Pulmonary artery endothelial cell (primary cell): ENCODE measurements around the gene ATP8A2. TPM values are rescaled to one million over a fixed set of nuclear protein-coding genes. Genes with fewer than 3 reads are reported as not detected.

Experiments used
- DNase-seq: peaks from one replicate; pipeline ENCODE4 v3.0.0-alpha.2; 2011; ENCODE audit warnings: low read depth, low spot score
- total RNA-seq: library from RNA; depleted of rRNA; stranded (reverse); fragments of >200 nt; gene quantifications from 2 replicates; pipeline ENCODE4 v1.2.3, GENCODE V29; 2014

ATP8A2 gene
- total RNA-seq, 1 donor from 2014 or later, result 0.07 TPM

GRCh38 chr13:25683662-25684370 lies 312.0 kb downstream of the ATP8A2 start:
- no peak for DNase-seq

DNA sequence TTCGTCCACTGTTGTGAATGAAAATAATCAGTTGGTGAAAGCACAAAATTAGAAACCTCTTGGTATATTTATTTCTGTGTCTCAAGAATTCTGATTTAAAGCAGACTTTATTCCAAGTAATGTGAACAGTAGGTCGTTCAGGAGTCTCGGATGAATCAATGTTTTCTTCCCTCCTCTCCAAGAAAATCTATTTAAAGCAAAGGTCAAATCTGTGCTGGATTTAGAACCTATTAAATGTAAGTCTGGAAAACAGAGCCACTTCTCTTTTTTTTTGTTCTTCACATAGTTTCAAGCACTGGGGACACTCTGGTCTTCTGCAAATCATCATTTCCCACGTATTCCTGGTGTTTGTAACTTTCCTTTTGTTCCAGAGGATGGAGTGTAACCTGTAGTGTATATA lies 312.7 kb downstream of the ATP8A2 start:
- no peak for DNase-seq

- DNase-seq, result no peak
These were observed 315.2 kb downstream of the ATP8A2 start for GRCh38 chr13:25686831-25687470.

DNA sequence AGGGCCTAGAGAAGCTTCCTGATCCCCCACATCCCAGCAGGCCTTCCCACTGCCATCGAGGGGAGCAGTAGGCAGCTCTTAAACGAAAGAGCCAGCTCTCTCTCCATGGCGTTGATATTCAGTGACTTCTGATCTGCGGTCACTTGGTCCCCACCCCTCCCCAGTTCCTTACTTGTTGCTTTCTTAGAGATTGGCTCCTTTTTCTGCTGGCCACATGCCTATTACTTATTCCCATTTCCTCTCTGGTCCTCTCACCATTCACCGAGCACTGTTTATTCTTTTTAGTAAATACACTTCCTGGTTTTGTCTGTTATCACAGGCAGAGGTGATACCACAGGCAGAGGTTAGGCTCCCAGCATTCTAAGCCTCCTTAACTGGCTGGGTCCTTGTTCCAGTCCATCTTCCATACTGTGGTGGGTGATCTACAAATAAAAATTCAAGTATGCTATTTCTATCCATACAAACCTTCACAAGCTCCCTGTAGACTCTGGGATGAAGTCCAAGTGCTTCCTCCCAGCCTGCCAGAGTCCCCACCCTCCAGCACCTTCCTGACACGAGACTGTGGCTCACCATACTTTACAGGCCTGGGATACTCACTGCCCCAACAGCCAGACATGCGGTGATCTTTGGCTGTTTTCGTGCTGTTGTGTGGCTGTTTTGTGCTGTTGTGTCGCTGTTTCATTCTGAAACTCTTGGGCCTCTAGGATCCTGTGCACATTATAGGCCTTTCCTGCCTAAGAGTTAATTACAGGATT lies 315.9 kb downstream of the ATP8A2 start:
- DNase-seq, result no peak

DNA sequence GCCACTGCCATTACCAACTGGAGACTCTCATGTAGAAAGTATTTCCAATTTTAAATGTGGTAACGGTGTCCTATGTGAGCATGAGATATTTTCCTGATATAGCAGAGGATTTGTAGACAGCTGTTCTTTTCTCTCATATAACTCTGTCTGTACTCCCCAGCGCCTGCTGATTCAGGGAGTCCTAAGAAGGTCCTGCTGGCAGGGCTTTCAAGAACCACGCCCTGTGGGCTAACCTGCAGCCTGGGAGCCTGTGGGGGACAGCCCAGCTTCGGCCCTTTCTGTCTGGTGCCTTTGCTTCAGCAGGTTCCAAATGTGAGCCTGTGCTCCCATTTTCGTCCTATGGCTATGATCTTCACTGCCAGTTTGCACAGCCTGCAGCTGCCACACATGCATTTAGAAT lies 316.8 kb downstream of the ATP8A2 start:
- DNase-seq, result no peak

DNA sequence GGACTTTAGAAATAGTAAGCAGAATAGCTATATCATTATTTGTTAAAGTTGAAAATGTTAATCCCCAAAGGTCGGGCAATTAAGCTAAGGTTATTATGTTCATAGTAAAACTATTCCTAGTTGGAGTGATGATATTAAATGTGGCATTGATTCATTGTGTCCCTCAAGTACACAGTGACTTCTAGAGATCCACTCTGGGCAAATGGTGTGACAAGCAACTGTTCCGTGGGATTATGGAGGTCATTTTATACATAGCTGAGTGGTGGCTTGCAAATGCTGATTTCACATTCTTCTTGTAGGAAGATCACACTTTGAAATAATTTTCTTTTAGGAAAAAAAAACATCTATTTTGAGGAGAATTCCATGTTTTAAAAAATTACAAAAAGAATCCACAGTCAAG lies 317.8 kb downstream of the ATP8A2 start:
- no peak for DNase-seq

- no peak for DNase-seq
These were observed 318.8 kb downstream of the ATP8A2 start for GRCh38 chr13:25690582-25690981.

GRCh38 chr13:25691654-25692053 lies 319.9 kb downstream of the ATP8A2 start:
- DNase-seq, result no peak

DNA sequence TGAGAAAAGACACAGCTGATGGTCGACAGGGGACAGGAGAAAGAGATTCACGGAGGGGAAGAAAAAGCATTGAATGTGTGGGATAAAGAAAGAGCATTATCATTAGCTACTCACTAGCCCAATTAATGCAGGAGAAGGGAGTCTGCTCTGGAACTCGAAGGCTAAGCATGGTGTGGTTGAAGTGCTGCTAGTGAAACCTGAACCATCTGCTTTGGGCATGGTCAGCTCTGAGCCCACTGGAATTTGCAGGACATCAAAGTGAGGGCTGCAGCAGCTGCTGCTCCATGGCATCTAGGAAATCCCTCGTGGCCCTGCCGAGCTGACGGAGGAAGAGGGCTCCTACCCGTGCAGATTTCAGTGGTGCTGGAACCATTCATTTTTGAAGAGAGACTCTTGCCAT lies 320.3 kb downstream of the ATP8A2 start:
- no peak for DNase-seq

- DNase-seq, result no peak
These were observed 327.3 kb downstream of the ATP8A2 start for GRCh38 chr13:25699056-25699455.

GRCh38 chr13:25699600-25699999 lies 327.8 kb downstream of the ATP8A2 start:
- no peak for DNase-seq

- DNase-seq, result no peak
These were observed 329.5 kb downstream of the ATP8A2 start for GRCh38 chr13:25701304-25701703.

- no peak for DNase-seq
These were observed 330.6 kb downstream of the ATP8A2 start for GRCh38 chr13:25702386-25702785.

DNA sequence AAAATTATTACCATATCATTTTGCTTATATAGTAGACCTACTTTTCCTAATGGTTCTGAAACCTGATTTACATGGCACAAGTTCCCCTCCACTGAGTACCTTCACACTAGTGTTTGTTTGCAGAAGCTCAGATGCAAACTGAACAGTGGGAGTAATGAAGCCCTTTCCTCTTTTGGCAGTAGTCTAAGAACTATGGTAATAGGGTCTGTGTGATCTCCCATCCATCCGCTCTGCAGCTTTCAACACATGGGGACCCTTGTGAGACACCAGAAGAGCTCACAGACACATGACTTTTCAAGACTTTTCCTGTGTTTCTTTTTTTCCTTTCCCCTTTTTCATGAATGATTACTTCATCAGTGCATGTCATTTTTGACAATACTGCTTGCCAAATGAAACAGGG lies 336.0 kb downstream of the ATP8A2 start:
- DNase-seq, result no peak

- no peak for DNase-seq
These were observed 336.5 kb downstream of the ATP8A2 start for GRCh38 chr13:25708268-25708667.

GRCh38 chr13:25709088-25709487 lies 337.3 kb downstream of the ATP8A2 start:
- no peak for DNase-seq

GRCh38 chr13:25715760-25716159 lies 344.0 kb downstream of the ATP8A2 start:
- no peak for DNase-seq

DNA sequence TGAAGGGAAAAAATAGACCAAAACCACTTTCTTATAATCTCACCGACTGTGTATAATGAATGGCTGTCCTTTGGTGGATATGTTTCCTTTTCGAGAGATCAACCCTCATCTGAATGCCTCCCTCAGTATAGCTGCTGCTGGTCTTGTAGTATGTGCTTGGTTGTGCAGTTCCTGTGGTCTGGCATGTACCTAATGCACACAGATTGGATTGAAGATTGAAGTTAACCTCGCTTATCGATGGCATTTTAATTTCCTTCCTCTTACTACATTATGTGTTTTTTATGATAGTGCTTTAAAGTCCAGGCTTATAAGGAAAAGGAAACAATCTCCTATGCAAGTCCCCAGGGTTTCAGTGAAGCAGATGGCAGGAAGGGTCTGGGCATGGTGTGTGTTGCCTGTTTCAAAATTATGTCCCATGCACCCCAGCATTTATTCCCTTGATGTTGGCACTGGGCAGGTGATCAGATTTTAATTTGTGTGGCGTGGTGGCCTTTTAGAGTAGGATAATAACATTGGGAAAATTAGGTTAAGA lies 346.0 kb downstream of the ATP8A2 start:
- DNase-seq, result no peak

GRCh38 chr13:25719666-25720065 lies 347.9 kb downstream of the ATP8A2 start:
- no peak for DNase-seq

- no peak for DNase-seq
These were observed 351.1 kb downstream of the ATP8A2 start for GRCh38 chr13:25722893-25723292.

GRCh38 chr13:25725104-25725503 lies 353.3 kb downstream of the ATP8A2 start:
- DNase-seq, result no peak

DNA sequence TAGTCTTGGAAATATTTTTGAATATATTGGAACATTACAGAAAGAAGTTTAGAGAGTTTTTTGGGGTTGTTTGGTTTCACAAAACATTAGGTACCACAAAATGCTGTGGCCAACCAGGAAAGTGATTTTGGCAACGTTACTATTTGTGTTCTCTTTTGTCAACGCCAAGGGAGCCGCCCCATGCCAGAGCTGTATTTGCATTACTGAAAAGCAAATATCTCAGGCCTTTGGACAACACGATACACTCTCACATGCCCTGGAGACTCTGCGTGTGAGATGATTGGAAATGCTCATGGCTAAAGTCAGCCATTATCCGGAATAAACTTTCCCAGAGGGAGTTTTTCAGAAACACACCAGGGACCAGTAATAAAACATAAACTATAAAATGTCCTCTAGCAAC lies 355.5 kb downstream of the ATP8A2 start:
- DNase-seq, result no peak
